Naive thymus-derived CD4-positive, alpha-beta T cell (primary cell): ENCODE results near the gene GTF3C1. TPM values are rescaled to one million over a fixed set of nuclear protein-coding genes. Genes with fewer than 3 reads are reported as not detected.
"Not testable (repeated sequence)": the region's sequence is repeated elsewhere in the genome, so short reads cannot be mapped to it uniquely, and the experiment has no call there.

Experiments used
- ATAC-seq: fragments of 150-1000 bp; cut with Tn5 transposase; 2 replicates; pipeline ENCODE4 v1.10.0; 2021; ENCODE audit warnings: mild to moderate bottlenecking, moderate library complexity
- CTCF ChIA-PET: fragments of 350-600 bp; sonication (Branson Sonifier 250); formaldehyde crosslinking; loops from one replicate; lab custom pipeline; 2021; ENCODE audit warnings: antibody characterized with exemption; lab: Charles Lee
- POLR2A ChIA-PET: fragments of 350-600 bp; sonication (Branson Sonifier 250); formaldehyde crosslinking; loops from one replicate; lab custom pipeline; 2021; ENCODE audit warnings: antibody characterized with exemption, inconsistent platforms; lab: Charles Lee
- DNase-seq, 9 donors: peaks; one replicate each; pipeline versions ENCODE4 v3.0.0 to v3.0.0-alpha.2; 2020 to 2022; ENCODE audit warnings: mixed read lengths in 1 of 9
- H3K27ac ChIP-seq: one replicate; pipeline ENCODE4 v1.7.0; 2013; ENCODE audit warnings: mild to moderate bottlenecking, low read depth, low read length, moderate library complexity
- H3K27me3 ChIP-seq, 2 donors: one replicate each; pipeline ENCODE4 v1.7.0; 2013; ENCODE audit warnings: low read length in 2 of 2, mild to moderate bottlenecking in 2 of 2, moderate library complexity in 2 of 2; ENCODE audit not compliant: control insufficient read depth in 2 of 2, insufficient read depth in 2 of 2
- H3K36me3 ChIP-seq, 3 experiments: 1 replicate in 2 of 3; 2 replicates in 1 of 3; pipeline ENCODE4 v1.7.0; 2013; ENCODE audit warnings: low read length in 3 of 3, mild to moderate bottlenecking in 3 of 3, moderate library complexity in 1 of 3; ENCODE audit not compliant: insufficient read depth in 3 of 3, control insufficient read depth in 2 of 3
- H3K4me1 ChIP-seq, 2 donors: one replicate each; pipeline ENCODE4 v1.7.0; 2013; ENCODE audit warnings: low read length in 2 of 2, mild to moderate bottlenecking in 2 of 2, moderate library complexity in 1 of 2; ENCODE audit not compliant: control insufficient read depth in 2 of 2, insufficient read depth in 2 of 2
- H3K4me3 ChIP-seq: 2 replicates; pipeline ENCODE4 v1.7.0; 2013; ENCODE audit warnings: mild to moderate bottlenecking, low read length
- H3K9me3 ChIP-seq, 3 experiments: 1 replicate in 2 of 3; 2 replicates in 1 of 3; pipeline ENCODE4 v1.7.0; 2013; ENCODE audit warnings: low read length in 3 of 3; ENCODE audit not compliant: control insufficient read depth in 2 of 3
- H3K27ac Mint-ChIP-seq, 9 donors: one replicate each; pipeline ENCODE4 v1.8.0; 2020 to 2022; ENCODE audit warnings: mixed read lengths in 9 of 9, mild to moderate bottlenecking in 8 of 9, moderate library complexity in 5 of 9, inconsistent platforms in 2 of 9
- H3K27me3 Mint-ChIP-seq, 5 donors: one replicate each; pipeline ENCODE4 v1.8.0; 2021 to 2022; ENCODE audit warnings: mixed read lengths in 5 of 5, mild to moderate bottlenecking in 1 of 5
- H3K36me3 Mint-ChIP-seq, 5 donors: one replicate each; pipeline ENCODE4 v1.8.0; 2020 to 2022; ENCODE audit warnings: mixed read lengths in 5 of 5, mild to moderate bottlenecking in 3 of 5, inconsistent platforms in 1 of 5
- H3K4me1 Mint-ChIP-seq, 7 donors: one replicate each; pipeline ENCODE4 v1.8.0; 2020 to 2022; ENCODE audit warnings: mixed read lengths in 7 of 7, mild to moderate bottlenecking in 3 of 7, inconsistent platforms in 1 of 7
- H3K4me3 Mint-ChIP-seq, 10 donors: one replicate each; pipeline ENCODE4 v1.8.0; 2020 to 2022; ENCODE audit warnings: mild to moderate bottlenecking in 10 of 10, mixed read lengths in 10 of 10, moderate library complexity in 6 of 10, inconsistent platforms in 2 of 10
- H3K9me3 Mint-ChIP-seq, 11 donors: one replicate each; pipeline ENCODE4 v1.8.0; 2020 to 2022; ENCODE audit warnings: mixed read lengths in 11 of 11, mild to moderate bottlenecking in 4 of 11, inconsistent platforms in 1 of 11, moderate library complexity in 1 of 11
- intact Hi-C, 2 donors: fragments of 100-400 bp; cut with micrococcal nuclease; formaldehyde crosslinking; loops; one replicate each; pipeline ENCODE4 v1.15.1; 2023
- polyA plus RNA-seq, 2 donors: library from polyadenylated mRNA; unstranded; fragments of 300-500 nt; fragmentation: Illumina TruSeq; gene quantifications; one replicate each; pipeline ENCODE4 v1.2.3, GENCODE V29; 2021
- total RNA-seq, 6 experiments: library from RNA in 5 of 6; stranded (reverse) in 5 of 6; gene quantifications; 1 replicate in 5 of 6; 2 replicates in 1 of 6; pipeline ENCODE4 v1.2.3 and lab custom pipeline; 2021 to 2026

GTF3C1 gene
- total and polyA plus RNA-seq, 7 experiments from 2014 or later, result 19.0 to 60.0 (median 52.5) TPM

DNA sequence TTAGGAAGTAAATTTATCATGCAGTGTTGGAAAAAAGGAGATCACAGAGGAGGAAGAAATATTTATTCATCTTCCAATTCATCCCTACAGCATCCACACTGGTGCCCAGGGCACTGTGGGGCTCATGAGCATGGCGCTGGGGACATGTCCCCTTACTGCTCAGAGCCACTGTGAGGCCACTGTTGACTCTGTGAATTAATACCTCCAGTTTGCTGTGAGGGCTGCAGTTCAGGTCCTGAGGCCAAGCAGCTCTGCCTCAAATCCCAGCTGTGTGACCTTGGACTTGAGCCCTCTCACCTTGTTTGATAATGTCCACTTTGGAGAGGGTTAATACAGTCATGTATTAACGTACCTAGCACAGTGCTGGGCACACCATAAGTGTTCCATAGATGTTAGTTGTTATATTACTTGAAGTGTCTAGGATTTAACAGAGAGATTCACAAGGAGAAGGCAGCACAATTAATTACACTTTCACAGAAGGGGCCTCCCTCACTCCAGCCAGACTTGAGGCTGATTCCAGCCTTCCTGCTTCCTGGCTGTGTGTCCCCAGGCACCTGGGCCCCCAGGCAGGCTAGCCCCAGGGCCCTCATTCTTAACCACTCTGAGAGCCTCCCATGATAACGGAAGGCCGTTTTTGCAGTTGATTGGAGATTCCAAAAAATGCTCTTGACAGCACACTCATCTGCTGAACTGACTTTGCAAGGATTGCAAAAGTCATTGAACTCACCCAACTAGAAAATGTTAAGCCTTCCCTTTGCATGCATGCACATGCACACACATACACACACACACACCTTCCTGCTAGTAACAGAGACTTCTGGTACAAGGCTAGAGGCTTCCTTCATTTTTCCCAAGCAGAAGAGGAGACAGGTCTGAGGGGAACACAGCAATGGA, 29.6 kb upstream of the GTF3C1 start:
- Histone ChIP-seq H3K9me3 (no peaks in the 10 kb centered on the region), H3K4me3 (no peak overlapping the region), H3K27ac (no peak overlapping the region), H3K4me1 (no peaks in the 10 kb centered on the region), H3K27me3 (no peaks in the 10 kb centered on the region), H3K36me3 (peaks cover 0 to 8% (median 0%) of the 10 kb centered on the region in 3 experiments)
- Mint-ChIP-seq H3K9me3 (peaks cover 0 to 6% (median 0%) of the 10 kb centered on the region in 11 donors), H3K27ac (peak overlapping the region in 1 of 9 donors; percentile 31), H3K4me3 (no peak overlapping the region), H3K4me1 (peaks cover 0 to 11% (median 0%) of the 10 kb centered on the region in 7 donors), H3K27me3 (no peaks in the 10 kb centered on the region), H3K36me3 (peaks cover 3 to 59% (median 29%) of the 10 kb centered on the region in 5 donors)
- ChIA-PET CTCF (no interaction called here), POLR2A (no interaction called here)
- no peak for DNase-seq
- intact Hi-C loops, result no loop called here
- no peak for ATAC-seq

DNA sequence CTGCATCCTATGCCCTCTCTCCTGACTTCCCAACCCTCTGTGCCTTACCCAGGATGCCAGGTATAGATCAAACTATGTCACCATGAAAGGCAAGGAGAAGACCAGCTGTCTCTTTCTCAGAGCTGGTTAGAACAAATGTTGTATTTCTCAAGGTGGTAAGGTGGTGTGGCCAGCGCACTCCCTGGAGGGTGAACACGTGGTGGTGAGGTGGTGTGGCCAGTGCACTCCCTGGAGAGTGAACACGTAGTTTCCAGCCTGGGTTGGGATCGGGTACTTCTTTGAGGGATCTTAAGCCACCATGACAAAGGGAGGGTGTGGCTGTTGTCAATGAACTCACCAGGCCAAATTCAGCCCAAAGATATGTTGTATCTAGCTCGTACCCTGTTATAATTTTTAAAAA, 27.0 kb upstream of the GTF3C1 start:
- intact Hi-C loops, result no loop called here
- peaks cover 0 to 11% (median 0%) of the 10 kb centered on the region in 7 donors for H3K4me1 Mint-ChIP-seq
- no peaks in the 10 kb centered on the region for H3K27me3 Mint-ChIP-seq
- Histone ChIP-seq H3K4me1 (no peaks in the 10 kb centered on the region), H3K36me3 (peaks cover 0 to 8% (median 0%) of the 10 kb centered on the region in 3 experiments), H3K27me3 (no peaks in the 10 kb centered on the region), H3K4me3 (no peak overlapping the region), H3K27ac (no peak overlapping the region), H3K9me3 (no peaks in the 10 kb centered on the region)
- ATAC-seq (no peak), DNase-seq (no peak)
- H3K4me3 Mint-ChIP-seq, result no peak overlapping the region
- H3K36me3 Mint-ChIP-seq, result peaks cover 0 to 40% (median 11%) of the 10 kb centered on the region in 5 donors
- peaks cover 0 to 3% (median 0%) of the 10 kb centered on the region in 11 donors for H3K9me3 Mint-ChIP-seq
- CTCF ChIA-PET, result no interaction called here
- POLR2A ChIA-PET, result no interaction called here
- no peak overlapping the region for H3K27ac Mint-ChIP-seq

GRCh38 chr16:27572711-27573110, 23.0 kb upstream of the GTF3C1 start:
- no peaks in the 10 kb centered on the region for H3K4me1 ChIP-seq
- CTCF ChIA-PET, result no interaction called here
- Mint-ChIP-seq H3K27me3 (no peaks in the 10 kb centered on the region), H3K27ac (no peak overlapping the region), H3K4me1 (no peaks in the 10 kb centered on the region), H3K9me3 (no peaks in the 10 kb centered on the region), H3K36me3 (peaks cover 0 to 21% (median 7%) of the 10 kb centered on the region in 5 donors), H3K4me3 (no peak overlapping the region)
- H3K27me3 ChIP-seq, result no peaks in the 10 kb centered on the region
- ATAC-seq, result no peak
- H3K27ac ChIP-seq, result no peak overlapping the region
- H3K4me3 ChIP-seq, result no peak overlapping the region
- POLR2A ChIA-PET, result interaction anchor here (1.2 kb wide), 1 partner anchor 23 kb away, joined by 3 read pairs; the partner anchor contains the start of genes GTF3C1 and KATNIP
- intact Hi-C loops, result no loop called here
- peaks cover 0 to 8% (median 0%) of the 10 kb centered on the region in 3 experiments for H3K36me3 ChIP-seq
- no peak for DNase-seq
- no peaks in the 10 kb centered on the region for H3K9me3 ChIP-seq

DNA sequence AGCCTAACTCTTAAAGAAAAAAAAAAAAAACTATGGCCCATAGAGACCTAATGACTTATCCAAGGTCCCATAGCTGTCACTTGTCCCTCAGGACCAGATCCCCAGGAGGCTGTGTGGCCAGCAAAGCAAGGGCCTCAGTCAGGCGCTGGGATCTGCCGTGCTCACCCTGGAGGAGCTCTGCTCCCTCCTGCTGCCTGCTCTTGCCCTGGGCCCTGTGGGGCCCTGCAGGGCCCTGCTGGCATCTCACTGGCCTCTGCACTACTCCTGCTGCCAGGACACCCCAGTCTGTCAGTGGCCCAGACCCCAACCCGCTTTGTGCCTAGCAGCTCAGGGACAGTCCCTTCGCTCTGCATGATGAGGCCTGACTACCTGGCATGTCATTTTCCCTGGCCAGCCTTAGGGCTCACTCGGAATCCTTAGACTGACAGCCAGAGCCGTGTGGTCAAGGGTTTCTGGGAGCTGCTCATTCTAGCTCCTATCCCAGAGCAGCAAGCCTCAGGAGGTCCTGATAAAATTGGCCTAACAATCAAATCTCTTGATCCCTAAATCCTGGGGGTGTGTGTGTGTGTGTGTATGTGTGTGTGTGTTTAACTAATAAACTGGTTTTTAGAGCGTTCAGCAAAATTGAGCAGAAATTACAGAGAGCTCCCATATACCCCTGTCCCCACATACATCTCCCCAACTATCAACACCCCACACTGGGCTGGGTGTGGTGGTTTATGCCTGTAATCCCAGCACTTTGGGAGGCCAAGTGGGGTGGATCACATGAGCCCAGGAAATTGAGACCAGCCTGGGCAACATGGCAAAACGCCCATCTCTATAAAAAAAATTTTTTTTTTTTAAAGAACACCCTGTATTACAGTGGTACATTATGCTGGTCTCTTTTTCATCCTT, 22.0 kb upstream of the GTF3C1 start:
- Histone ChIP-seq H3K36me3 (peaks cover 0 to 8% (median 0%) of the 10 kb centered on the region in 3 experiments), H3K27me3 (no peaks in the 10 kb centered on the region), H3K27ac (no peak overlapping the region), H3K4me1 (no peaks in the 10 kb centered on the region), H3K9me3 (no peaks in the 10 kb centered on the region), H3K4me3 (no peak overlapping the region)
- ChIA-PET CTCF (no interaction called here), POLR2A (interaction anchor here (1.2 kb wide), 1 partner anchor 22 kb away, joined by 3 read pairs; the partner anchor contains the start of genes GTF3C1 and KATNIP)
- no peak for ATAC-seq
- intact Hi-C loops, result no loop called here
- Mint-ChIP-seq H3K4me3 (no peak overlapping the region), H3K36me3 (peaks cover 0 to 23% (median 7%) of the 10 kb centered on the region in 5 donors), H3K27me3 (no peaks in the 10 kb centered on the region), H3K27ac (no peak overlapping the region), H3K9me3 (no peaks in the 10 kb centered on the region), H3K4me1 (peaks cover 0 to 4% (median 0%) of the 10 kb centered on the region in 7 donors)
- DNase-seq, result no peak

DNA sequence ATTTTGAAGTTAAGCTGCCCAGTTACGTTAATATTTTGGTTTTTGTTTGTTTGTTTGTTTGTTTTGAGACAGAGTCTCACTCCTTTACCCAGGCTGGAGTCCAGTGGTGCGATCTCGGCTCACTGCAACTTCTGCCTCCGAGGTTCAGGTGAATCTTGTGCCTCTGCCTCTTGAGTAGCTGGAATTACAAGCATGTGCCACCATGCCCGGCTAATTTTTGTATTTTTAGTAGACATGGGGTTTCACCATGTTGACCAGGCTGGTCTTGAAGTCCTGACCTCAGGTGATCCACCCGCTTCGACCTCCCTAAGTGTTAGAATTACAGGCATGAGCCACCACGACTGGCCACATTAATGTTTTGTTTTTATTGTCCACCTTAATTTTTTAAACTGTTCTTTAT, 21.3 kb upstream of the GTF3C1 start:
- Mint-ChIP-seq H3K36me3 (peaks cover 0 to 22% (median 7%) of the 10 kb centered on the region in 5 donors), H3K27ac (peak overlapping the region in 1 of 9 donors; percentile 20)
- H3K27ac ChIP-seq, ATAC-seq, H3K9me3 ChIP-seq, H3K9me3 Mint-ChIP-seq, H3K27me3 ChIP-seq, H3K36me3 ChIP-seq, H3K27me3 Mint-ChIP-seq, H3K4me1 ChIP-seq, POLR2A ChIA-PET, H3K4me3 ChIP-seq, DNase-seq, intact Hi-C loops, CTCF ChIA-PET, H3K4me3 Mint-ChIP-seq, H3K4me1 Mint-ChIP-seq: not testable (repeated sequence)

DNA sequence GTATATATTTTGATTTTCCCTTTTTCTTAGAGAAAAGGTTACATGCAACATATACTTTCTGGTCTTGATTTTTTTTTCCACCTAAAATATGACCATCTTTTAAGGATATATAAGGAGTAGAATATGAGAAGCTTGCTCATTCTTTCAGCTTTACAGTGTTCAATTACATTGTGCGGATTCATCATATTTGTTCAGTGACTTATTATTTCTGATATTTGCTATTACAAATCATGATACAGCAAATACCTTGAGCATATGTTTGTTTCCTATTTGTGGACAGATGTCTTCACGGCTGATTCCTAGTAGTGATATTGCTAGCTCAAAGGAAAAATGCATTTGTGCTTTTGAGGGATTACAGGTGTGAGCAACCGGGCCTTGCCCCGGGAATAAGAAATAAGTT, 18.4 kb upstream of the GTF3C1 start:
- H3K9me3 ChIP-seq, result no peaks in the 10 kb centered on the region
- H3K36me3 Mint-ChIP-seq, result peaks cover 0 to 6% (median 2%) of the 10 kb centered on the region in 5 donors
- no peaks in the 10 kb centered on the region for H3K36me3 ChIP-seq
- ATAC-seq, result no peak
- H3K27me3 ChIP-seq, result no peaks in the 10 kb centered on the region
- ChIA-PET CTCF (no interaction called here), POLR2A (no interaction called here)
- no peak overlapping the region for H3K27ac ChIP-seq
- no peak for DNase-seq
- peaks cover 0 to 3% (median 0%) of the 10 kb centered on the region in 11 donors for H3K9me3 Mint-ChIP-seq
- H3K27me3 Mint-ChIP-seq, result no peaks in the 10 kb centered on the region
- H3K4me3 ChIP-seq, result no peak overlapping the region
- intact Hi-C loops, result no loop called here
- no peaks in the 10 kb centered on the region for H3K4me1 ChIP-seq
- peaks cover 0 to 12% (median 3%) of the 10 kb centered on the region in 7 donors for H3K4me1 Mint-ChIP-seq
- no peak overlapping the region for H3K27ac Mint-ChIP-seq
- H3K4me3 Mint-ChIP-seq, result no peak overlapping the region
